ENCODE measurements around the gene VPS35.

The VPS35 gene

GRCh38 chr16:46606231-46606630 is 82.7 kb downstream of the VPS35 start:
- no peak for DNase-seq

Data from activated effector memory CD4-positive, alpha-beta T cell treated with Interleukin-2 at 50 U/mL for 16 hours (primary cell).